ENCODE data around the gene DNAJB14. TPM values are rescaled to one million over a fixed set of nuclear protein-coding genes. Genes with fewer than 3 reads are reported as not detected.
A peak's percentile ranks its signal among the peaks of the same experiment; 100 is the strongest.
"Not testable (repeated sequence)": the region's sequence is repeated elsewhere in the genome, so short reads cannot be mapped to it uniquely, and the experiment has no call there.

DNAJB14 gene
- total RNA-seq, 2 experiments from 2014 or later: 59.6 to 63.6 TPM

DNA sequence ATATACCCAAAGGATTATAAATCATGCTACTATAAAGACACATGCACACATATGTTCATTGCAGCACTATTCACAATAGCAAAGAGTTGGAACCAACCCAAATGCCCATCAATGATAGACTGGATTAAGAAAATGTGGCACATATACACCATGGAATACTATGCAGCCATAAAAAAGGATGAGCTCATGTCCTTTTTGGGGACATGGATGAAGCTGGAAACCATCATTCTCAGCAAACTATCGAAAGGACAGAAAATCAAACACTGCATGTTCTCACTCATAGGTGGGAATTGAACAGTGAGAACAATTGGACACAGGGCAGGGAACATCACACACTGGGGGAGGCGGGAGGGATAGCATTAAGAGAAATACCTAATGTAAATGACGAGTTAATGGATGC is 11.8 kb upstream of the DNAJB14 start:
- CTCF ChIA-PET: interaction anchor here (0.8 kb wide), 1 partner anchor 9 kb away, joined by 3 read pairs; no protein-coding TSS in a partner anchor
- not testable (repeated sequence) for H3K4me3 Mint-ChIP-seq; H3K9me3 Mint-ChIP-seq (ENCODE audit: low read depth); H3K27me3 Mint-ChIP-seq; H3K4me1 Mint-ChIP-seq; DNase-seq; ATAC-seq; H3K27ac Mint-ChIP-seq
- peaks cover 18% of the 10 kb centered on the region for H3K36me3 Mint-ChIP-seq

GRCh38 chr4:99950913-99951254 is 4.5 kb upstream of the DNAJB14 start:
- H3K27me3 Mint-ChIP-seq: no peaks in the 10 kb centered on the region
- peaks cover 20% of the 10 kb centered on the region for H3K4me1 Mint-ChIP-seq
- DNase-seq (no peak), ATAC-seq (no peak)
- peaks cover 2% of the 10 kb centered on the region for H3K9me3 Mint-ChIP-seq (ENCODE audit: low read depth)
- H3K36me3 Mint-ChIP-seq: peaks cover 20% of the 10 kb centered on the region
- H3K27ac Mint-ChIP-seq: no peak overlapping the region
- CTCF ChIA-PET: interaction anchor here (1.0 to 2.8 kb wide), 7 partner anchors 11 to 145 kb away, joined by 3 to 10 read pairs (median 4); no protein-coding TSS in a partner anchor
- H3K4me3 Mint-ChIP-seq: no peak overlapping the region

DNA sequence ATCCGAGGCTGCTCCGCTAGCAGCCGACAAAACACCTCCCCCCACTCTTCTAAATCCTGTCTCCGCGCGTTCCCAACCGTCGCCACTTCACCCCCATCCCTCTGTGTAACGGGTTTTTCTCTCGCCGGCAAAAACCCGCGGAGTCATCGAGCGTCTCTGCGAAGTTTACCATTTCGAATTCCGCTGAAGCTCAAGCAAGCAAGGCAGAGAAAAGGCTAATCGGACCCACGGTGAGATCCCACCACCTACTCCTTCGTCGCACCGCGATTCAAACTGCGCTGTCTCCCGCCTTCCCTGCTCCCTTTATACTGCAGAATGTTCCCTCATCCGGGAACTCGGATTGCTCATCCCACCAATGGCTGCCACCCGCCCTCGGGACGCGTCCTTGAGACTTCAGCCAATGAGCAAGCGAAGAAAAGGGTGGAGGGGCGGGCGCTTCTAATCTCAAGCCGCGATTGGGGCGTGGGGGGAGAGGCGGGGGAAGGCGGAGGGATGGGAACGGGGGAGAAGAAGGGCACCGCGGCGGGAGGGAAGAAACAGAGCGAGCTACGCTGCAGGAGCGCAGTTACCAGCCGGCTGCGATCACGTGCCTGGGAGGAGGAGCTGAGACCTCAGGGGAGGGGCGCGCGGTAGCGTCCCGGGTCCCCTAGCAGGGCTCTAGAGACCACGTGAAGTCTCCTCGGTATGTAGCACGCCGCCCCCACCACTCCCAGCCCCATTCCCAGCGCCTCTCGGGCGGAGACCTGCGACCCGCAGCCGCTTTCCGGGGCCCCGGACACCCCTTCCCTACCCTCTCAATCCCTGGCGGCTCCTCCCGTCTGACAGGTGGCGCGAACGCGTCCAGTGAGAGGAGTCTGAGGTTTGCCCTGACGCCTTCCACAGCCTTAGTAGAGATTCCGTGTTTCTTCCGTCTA is 3.8 kb upstream of the DNAJB14 start, which contains the start of gene H2AZ1:
Gene H2AZ1 (minus strand): TSS at position 277 of the 914 bp plus-strand sequence. CDS start 105 bp downstream, at position 172.
- H3K9me3 Mint-ChIP-seq (ENCODE audit: low read depth): no peaks in the 10 kb centered on the region
- H3K4me1 Mint-ChIP-seq: peaks cover 25% of the 10 kb centered on the region
- CTCF ChIA-PET: interaction anchor here (1.0 to 2.8 kb wide), 7 partner anchors 12 to 145 kb away, joined by 3 to 10 read pairs (median 4); no protein-coding TSS in a partner anchor
- peak; percentile 99 for DNase-seq
- peaks cover 18% of the 10 kb centered on the region for H3K36me3 Mint-ChIP-seq
- no peak within 1 kb of the TSS for H3K27ac Mint-ChIP-seq
- peak; percentile 69 for ATAC-seq
- no peak within 1 kb of the TSS for H3K4me3 Mint-ChIP-seq
- no peaks in the 10 kb centered on the region for H3K27me3 Mint-ChIP-seq

GRCh38 chr4:99949034-99949998 is 2.9 kb upstream of the DNAJB14 start:
- no peak overlapping the region for H3K4me3 Mint-ChIP-seq
- CTCF ChIA-PET: interaction anchor here (0.6 to 3.4 kb wide), 23 partner anchors 9 to 954 kb away, joined by 3 to 42 read pairs (median 4); partner anchors contain the start of genes DAPP1, LAMTOR3, METAP1 and TRMT10A
- no peaks in the 10 kb centered on the region for H3K27me3 Mint-ChIP-seq
- H3K4me1 Mint-ChIP-seq: peaks cover 32% of the 10 kb centered on the region
- peak; percentile 18 for ATAC-seq
- H3K27ac Mint-ChIP-seq: no peak overlapping the region
- peaks cover 25% of the 10 kb centered on the region for H3K36me3 Mint-ChIP-seq
- peak; percentile 96 for DNase-seq
- H3K9me3 Mint-ChIP-seq (ENCODE audit: low read depth): no peaks in the 10 kb centered on the region

DNA sequence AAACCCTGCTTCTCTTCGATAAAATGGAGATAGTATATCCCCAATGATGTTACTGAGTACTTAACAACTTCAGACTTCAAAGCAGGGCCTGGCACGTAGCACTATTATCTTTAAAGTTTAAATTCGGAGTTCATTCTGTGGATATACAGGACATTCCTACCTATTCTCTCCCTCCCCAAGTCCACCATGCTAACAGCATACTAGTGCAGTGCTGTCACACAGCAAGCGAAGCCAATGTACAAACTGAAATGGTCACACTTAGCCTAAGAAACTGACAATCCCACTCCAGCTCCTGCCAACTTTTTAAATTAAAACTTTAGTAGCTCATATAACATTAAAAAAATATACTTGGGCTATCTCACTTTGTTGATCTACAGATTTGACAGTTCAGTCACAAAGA is 1.2 kb upstream of the DNAJB14 start:
- H3K27me3 Mint-ChIP-seq: no peaks in the 10 kb centered on the region
- no peak overlapping the region for H3K4me3 Mint-ChIP-seq
- no peak for DNase-seq
- H3K9me3 Mint-ChIP-seq (ENCODE audit: low read depth): no peaks in the 10 kb centered on the region
- peaks cover 42% of the 10 kb centered on the region for H3K36me3 Mint-ChIP-seq
- no peak for ATAC-seq
- H3K27ac Mint-ChIP-seq: peak overlapping the region; percentile 95
- H3K4me1 Mint-ChIP-seq: peaks cover 49% of the 10 kb centered on the region
- CTCF ChIA-PET: interaction anchor here (1.2 to 3.4 kb wide), 10 partner anchors 53 to 384 kb away, joined by 3 to 42 read pairs (median 10); partner anchors contain the start of genes DAPP1, LAMTOR3 and TRMT10A

GRCh38 chr4:99947190-99947578 is 766 bp upstream of the DNAJB14 start:
- no peaks in the 10 kb centered on the region for H3K27me3 Mint-ChIP-seq
- no peak overlapping the region for H3K4me3 Mint-ChIP-seq
- H3K9me3 Mint-ChIP-seq (ENCODE audit: low read depth): no peaks in the 10 kb centered on the region
- H3K4me1 Mint-ChIP-seq: peaks cover 49% of the 10 kb centered on the region
- ATAC-seq: no peak
- no peak for DNase-seq
- H3K27ac Mint-ChIP-seq: peak overlapping the region; percentile 95
- peaks cover 41% of the 10 kb centered on the region for H3K36me3 Mint-ChIP-seq
- CTCF ChIA-PET: interaction anchor here (0.9 to 3.4 kb wide), 10 partner anchors 18 to 384 kb away, joined by 3 to 42 read pairs (median 10); partner anchors contain the start of genes DAPP1, LAMTOR3 and TRMT10A

- peak; percentile 10 for ATAC-seq
- peaks cover 46% of the 10 kb centered on the region for H3K36me3 Mint-ChIP-seq
These were observed 581 bp downstream of the DNAJB14 start for GRCh38 chr4:99945718-99946355.

DNA sequence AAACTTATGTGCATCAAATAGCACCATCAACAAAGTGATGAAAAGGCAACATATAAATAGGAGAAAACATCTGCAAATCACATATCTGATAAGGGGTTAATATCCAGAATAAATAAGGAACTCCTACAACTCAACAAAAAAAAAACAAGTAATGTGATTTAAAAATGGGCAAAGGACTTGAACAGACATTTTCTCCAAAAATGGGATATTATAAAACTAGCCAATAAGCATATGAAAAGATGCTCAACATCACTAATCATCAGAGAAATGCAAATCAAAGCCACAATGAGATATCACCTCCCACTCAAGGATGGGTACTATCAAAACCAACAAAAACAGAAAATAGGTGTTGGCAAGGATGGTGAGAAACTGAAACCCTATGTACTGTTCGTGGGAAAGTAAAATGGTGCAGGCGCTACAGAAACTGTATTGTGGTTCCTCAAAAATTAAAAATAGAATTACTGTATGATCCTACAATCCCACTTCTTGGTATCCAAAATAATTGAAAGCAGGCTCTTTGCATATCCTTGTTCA is 2.4 kb downstream of the DNAJB14 start:
- Mint-ChIP-seq H3K4me1 (peaks cover 53% of the 10 kb centered on the region), H3K9me3 (ENCODE audit: low read depth) (no peaks in the 10 kb centered on the region), H3K27ac (no peak overlapping the region), H3K4me3 (peak overlapping the region; percentile 58), H3K27me3 (no peaks in the 10 kb centered on the region), H3K36me3 (peaks cover 52% of the 10 kb centered on the region)
- no peak for ATAC-seq
- no peak for DNase-seq
- CTCF ChIA-PET: interaction anchor here (0.8 to 1.9 kb wide), 2 partner anchors 27 to 133 kb away, joined by 3 to 5 read pairs; no protein-coding TSS in a partner anchor

More at GRCh38 chr4:99945718-99946355, 581 bp downstream of the DNAJB14 start:
- no peaks in the 10 kb centered on the region for H3K27me3 Mint-ChIP-seq
- DNase-seq: no peak
- no peaks in the 10 kb centered on the region for H3K9me3 Mint-ChIP-seq (ENCODE audit: low read depth)
- CTCF ChIA-PET: interaction anchor here (1.2 to 3.4 kb wide), 7 partner anchors 8 to 382 kb away, joined by 3 to 42 read pairs (median 9); partner anchors contain the start of genes DAPP1 and TRMT10A
- peaks cover 48% of the 10 kb centered on the region for H3K4me1 Mint-ChIP-seq
- H3K4me3 Mint-ChIP-seq: no peak overlapping the region
- peak overlapping the region; percentile 97 for H3K27ac Mint-ChIP-seq

GRCh38 chr4:99938243-99938753 is 8.1 kb downstream of the DNAJB14 start:
- DNase-seq (no peak), ATAC-seq (no peak)
- H3K4me1 Mint-ChIP-seq: peaks cover 28% of the 10 kb centered on the region
- peaks cover 59% of the 10 kb centered on the region for H3K36me3 Mint-ChIP-seq
- no peaks in the 10 kb centered on the region for H3K27me3 Mint-ChIP-seq
- CTCF ChIA-PET: no interaction called here
- H3K4me3 Mint-ChIP-seq: no peak overlapping the region
- H3K27ac Mint-ChIP-seq: peak overlapping the region; percentile 6
- no peaks in the 10 kb centered on the region for H3K9me3 Mint-ChIP-seq (ENCODE audit: low read depth)

GRCh38 chr4:99934891-99935290 is 11.5 kb downstream of the DNAJB14 start:
- Mint-ChIP-seq H3K36me3 (peaks cover 66% of the 10 kb centered on the region), H3K4me3 (no peak overlapping the region), H3K4me1 (peaks cover 30% of the 10 kb centered on the region), H3K27me3 (no peaks in the 10 kb centered on the region), H3K9me3 (ENCODE audit: low read depth) (peaks cover 3% of the 10 kb centered on the region), H3K27ac (no peak overlapping the region)
- ATAC-seq (no peak), DNase-seq (no peak)
- CTCF ChIA-PET: no interaction called here

GRCh38 chr4:99927566-99927965 is 18.9 kb downstream of the DNAJB14 start:
- Mint-ChIP-seq H3K27ac (peak overlapping the region; percentile 14), H3K36me3 (peaks cover 37% of the 10 kb centered on the region), H3K4me1 (peaks cover 22% of the 10 kb centered on the region), H3K9me3 (ENCODE audit: low read depth) (no peaks in the 10 kb centered on the region), H3K4me3 (no peak overlapping the region), H3K27me3 (no peaks in the 10 kb centered on the region)
- no peak for ATAC-seq
- no peak for DNase-seq
- CTCF ChIA-PET: no interaction called here

- H3K36me3 Mint-ChIP-seq: peaks cover 50% of the 10 kb centered on the region
- CTCF ChIA-PET: interaction anchor here (1.2 to 1.3 kb wide), 2 partner anchors 19 to 24 kb away, joined by 3 read pairs; no protein-coding TSS in a partner anchor
These were observed 25.2 kb downstream of the DNAJB14 start for GRCh38 chr4:99921174-99921573.

More at GRCh38 chr4:99921174-99921573, 25.2 kb downstream of the DNAJB14 start:
- Mint-ChIP-seq H3K27ac (peak overlapping the region; percentile 44), H3K9me3 (ENCODE audit: low read depth) (no peaks in the 10 kb centered on the region), H3K4me1 (peaks cover 13% of the 10 kb centered on the region), H3K27me3 (no peaks in the 10 kb centered on the region), H3K4me3 (no peak overlapping the region)
- DNase-seq: no peak
- ATAC-seq: no peak
